T follicular helper cell (primary cell): Measurements from ENCODE around the gene SLCO4A1.
"Not testable (repeated sequence)": the region's sequence is repeated elsewhere in the genome, so short reads cannot be mapped to it uniquely, and the experiment has no call there.

Experiments
- DNase-seq: peaks from one replicate; pipeline ENCODE4 v3.0.0-alpha.2; 2020; ENCODE audit warnings: low read depth

The SLCO4A1 gene

DNA sequence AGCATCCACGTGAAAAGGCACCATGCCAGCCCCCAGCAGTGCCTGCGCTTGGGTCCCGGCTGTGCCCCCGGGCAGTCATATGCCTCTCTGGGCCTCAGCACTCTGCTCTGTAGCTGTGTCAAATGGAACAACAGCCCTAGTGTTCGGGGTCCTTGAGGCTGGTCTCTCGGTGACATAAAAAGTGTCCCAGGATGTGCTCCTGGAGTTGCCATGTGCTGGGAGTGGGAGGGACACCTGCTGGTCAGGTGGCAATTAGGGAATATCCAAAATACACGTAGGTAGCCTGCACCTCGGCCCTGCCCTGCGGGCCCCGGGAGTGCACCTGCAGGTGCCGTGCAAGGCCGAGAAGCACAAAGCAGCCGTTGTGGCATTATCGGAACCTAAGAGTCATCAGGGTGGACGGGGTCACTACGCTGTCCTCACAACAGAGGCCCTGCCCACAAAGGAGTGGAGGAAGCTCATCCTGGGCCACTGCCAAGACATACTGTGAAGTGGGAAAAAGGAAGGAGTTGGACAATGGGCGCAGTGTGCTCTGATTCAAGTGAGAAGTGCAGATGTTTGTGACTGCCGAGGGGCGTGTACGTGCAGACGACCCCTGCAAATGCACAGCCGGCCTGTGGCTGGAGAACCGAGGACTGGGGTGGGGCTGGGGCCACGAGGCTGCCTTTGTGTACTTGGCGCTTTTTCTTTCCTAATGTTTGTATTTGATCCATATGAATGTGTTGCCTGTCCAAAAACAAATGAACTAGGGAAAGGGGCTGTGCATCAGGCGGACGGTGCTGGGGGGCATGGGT lies 24.6 kb downstream of the SLCO4A1 start:
- DNase-seq: no peak

DNA sequence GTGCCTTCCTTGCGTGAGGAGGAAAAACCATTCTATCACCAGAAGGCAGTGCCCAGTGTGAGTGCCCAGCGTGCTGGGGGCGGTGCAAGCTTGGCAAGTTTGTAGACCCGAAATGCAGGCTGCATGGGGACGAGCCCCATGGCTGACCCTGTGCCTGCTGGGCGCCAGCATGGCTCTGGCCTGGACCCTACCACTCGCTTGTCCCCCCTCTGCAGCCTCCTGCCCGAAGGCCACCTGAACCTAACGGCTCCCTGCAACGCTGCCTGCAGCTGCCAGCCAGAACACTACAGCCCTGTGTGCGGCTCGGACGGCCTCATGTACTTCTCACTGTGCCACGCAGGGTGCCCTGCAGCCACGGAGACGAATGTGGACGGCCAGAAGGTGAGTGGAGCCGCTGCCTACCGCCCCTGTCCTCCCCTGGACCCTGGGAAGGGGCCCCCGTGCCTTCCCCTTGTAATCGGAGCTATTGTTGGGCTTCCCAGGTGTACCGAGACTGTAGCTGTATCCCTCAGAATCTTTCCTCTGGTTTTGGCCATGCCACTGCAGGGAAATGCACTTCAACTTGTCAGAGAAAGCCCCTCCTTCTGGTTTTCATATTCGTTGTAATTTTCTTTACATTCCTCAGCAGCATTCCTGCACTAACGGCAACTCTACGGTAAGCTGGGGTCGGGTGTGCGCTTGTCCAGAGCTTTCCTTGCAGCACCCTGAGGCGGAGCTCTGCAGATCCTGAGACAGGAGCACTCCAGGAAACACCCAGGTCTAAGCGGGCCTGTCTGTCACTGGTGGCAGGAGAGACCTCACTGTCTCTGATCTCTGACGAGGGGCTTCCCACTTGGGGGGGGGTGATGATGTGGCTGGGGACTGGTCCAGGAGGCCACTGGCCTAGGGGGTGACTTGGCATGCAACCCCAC lies 25.5 kb downstream of the SLCO4A1 start:
- DNase-seq: no peak

DNA sequence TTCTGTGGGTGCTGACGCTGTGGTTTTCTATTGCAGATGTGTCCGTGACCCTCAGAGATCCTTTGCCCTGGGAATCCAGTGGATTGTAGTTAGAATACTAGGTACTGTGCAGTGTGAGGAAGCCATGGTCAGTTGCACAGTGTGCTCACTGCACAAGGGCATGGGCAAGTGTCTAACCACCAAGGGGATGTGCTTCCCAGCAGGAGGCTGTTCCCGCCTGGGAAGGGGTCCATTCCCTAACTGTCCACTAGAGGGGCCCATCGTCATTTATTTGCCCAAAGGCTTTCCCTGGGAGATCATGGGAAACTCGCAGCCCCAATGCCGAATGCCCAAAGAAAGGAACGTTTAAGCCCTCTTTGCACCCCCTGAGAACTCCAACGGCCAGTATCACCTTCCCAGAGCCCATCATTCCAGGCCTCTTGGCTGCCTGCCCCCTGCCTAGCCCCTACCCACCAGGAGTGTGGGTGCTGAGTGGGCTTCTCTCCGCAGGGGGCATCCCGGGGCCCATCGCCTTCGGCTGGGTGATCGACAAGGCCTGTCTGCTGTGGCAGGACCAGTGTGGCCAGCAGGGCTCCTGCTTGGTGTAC lies 26.2 kb downstream of the SLCO4A1 start:
- peak; percentile 28 for DNase-seq

- no peak for DNase-seq
These were observed 26.9 kb downstream of the SLCO4A1 start for GRCh38 chr20:62669249-62669648.

GRCh38 chr20:62670156-62670555 lies 27.9 kb downstream of the SLCO4A1 start:
- no peak for DNase-seq

DNA sequence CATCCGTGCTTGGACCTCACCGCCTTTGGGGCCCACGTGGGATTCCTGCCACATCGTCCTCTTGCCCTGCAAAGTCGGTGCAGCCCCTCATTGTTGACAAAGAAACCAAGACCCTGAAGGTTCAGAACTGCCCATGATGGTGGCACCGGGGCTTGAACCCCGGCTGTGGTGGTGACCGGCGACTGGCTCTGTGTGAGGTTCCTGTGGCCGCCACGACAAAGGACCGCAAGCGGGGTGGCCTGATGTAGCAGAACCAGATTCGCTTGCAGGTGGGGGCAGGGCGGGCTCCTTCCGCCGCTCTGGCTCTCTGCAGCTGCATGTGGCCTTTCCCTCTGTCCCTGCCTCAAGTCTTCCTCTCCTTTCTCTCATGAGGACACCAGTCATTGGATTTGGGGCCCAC lies 28.7 kb downstream of the SLCO4A1 start:
- no peak for DNase-seq

DNA sequence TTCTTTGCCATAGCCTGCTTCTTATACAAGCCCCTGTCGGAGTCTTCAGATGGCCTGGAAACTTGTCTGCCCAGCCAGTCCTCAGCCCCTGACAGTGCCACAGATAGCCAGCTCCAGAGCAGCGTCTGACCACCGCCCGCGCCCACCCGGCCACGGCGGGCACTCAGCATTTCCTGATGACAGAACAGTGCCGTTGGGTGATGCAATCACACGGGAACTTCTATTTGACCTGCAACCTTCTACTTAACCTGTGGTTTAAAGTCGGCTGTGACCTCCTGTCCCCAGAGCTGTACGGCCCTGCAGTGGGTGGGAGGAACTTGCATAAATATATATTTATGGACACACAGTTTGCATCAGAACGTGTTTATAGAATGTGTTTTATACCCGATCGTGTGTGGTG lies 29.5 kb downstream of the SLCO4A1 start:
- no peak for DNase-seq

DNA sequence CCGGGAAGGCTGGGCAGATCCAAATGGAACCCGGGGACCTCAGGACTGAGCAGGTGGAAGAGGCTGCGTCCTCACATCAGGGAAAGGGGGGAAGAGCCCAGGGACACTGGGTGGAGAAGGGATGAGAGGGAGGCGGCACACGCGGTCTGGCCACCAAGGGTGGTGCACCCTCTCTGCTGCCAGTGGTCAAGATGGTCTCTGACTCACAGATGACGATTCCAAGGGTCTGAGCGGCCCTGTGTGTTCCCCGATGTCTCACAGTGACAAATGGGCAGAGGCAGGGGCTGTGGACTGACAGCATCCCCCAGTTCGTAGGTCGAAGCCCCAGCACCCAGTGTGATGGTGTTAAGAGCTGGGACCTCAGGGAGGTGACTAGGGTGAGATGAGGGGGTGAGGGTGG lies 32.1 kb downstream of the SLCO4A1 start:
- no peak for DNase-seq

DNA sequence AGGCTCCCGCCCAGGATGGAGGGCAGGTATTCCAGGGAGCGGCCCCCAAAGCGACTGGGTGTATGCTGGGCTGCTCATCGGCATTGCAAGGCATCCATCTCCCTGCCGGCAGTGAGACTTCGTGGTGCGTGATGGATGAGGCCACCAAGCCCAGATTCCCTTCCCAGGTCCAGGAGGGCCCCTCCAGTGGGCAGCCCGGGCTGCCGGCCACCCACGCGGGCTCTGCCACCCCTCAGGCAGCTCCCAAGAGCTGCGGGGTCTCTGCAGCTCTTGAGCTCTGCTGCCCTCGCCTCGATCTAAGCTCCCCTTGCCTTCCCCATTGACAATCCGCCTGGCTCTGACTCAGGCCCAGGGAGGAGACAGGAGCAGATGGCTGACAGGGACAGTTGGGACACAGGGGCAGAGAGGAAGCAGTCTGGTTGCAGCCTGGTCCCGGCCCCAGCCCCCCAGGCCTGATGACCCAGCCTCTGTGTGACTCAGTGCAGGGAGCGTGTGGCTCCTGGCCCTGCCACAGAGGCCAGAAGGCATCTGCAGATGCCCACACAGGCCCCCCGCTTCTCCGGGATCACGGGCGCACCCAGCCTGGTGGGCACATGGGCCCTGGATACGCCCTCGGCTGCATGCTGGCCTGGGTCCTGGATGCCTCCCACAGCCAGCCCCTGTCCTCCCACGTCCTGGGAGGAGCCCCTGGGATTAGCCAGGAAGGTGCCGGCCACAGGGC lies 33.0 kb downstream of the SLCO4A1 start:
- DNase-seq: no peak

DNA sequence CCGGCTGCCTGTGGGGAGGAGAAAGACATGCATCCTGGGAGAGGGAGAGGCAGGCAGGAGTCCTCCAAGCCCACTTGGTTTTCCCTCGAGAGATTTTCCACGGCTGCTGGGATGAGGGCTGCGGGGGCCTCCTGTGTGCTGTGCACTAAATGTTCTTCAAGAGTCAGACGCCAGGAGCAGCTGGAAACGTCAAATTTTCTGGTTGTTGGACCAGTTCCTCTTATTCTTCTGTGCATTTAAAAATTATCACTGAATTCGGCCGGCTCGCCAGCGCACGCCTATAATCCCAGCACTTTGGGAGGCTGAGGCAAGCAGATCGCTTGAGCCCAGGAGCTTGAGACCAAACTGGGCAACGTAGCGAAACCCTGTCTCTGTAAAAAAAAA lies 33.6 kb downstream of the SLCO4A1 start:
- DNase-seq: no peak

GRCh38 chr20:62676976-62677375 lies 34.7 kb downstream of the SLCO4A1 start:
- no peak for DNase-seq

DNA sequence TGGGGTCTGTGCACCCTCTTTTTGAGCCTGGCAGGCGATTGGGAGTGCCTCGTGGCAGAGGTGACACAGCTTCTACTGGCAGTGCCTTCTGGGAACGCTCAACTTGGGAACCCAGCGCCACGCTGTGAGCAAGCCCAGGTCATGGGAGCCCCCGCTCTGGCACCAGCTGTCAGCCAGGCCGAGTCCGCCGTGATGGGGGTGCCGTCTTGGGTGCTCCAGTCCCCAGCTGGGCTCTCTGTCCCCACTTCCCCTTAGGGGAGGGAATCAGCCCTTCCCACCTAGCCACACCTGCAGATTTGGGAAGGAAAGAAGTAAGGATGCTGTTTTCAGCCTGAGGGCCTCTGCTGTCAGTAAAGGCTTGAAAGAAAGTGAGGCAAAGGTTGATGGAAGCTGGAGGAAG lies 35.4 kb downstream of the SLCO4A1 start:
- DNase-seq: no peak

GRCh38 chr20:62678553-62678952 lies 36.2 kb downstream of the SLCO4A1 start:
- no peak for DNase-seq

DNA sequence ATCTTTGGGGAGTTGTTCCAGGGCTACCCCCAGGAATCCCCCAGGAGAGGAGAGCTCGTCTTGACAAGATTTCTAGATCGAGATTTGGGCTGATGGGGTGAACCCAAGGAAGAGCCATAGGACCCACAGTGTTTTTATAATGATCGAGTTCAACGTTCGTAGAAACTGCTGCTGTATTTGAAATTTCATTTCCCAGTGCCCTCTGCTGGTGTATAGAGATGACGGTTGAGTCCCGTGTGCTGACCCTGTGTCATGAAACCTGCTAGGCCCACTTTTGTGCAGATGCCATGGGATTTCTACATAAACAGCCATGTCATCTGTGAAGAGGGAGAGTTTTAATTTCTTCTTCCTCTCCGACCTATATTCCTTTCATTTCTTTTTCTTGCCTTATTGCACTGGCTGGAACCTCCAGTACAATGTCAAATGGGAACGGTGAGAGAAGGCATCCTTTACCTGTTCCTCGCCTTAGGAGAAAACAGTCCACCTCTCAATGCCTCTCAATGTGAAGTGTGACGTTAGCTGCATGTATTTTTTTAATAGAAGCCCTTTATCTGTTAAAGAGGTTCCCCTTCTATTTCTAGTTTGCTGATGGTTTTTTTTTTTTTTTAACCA lies 37.8 kb downstream of the SLCO4A1 start:
- no peak for DNase-seq

- DNase-seq: no peak
These were observed 40.7 kb downstream of the SLCO4A1 start for GRCh38 chr20:62682912-62683517.

GRCh38 chr20:62683660-62684322 lies 41.5 kb downstream of the SLCO4A1 start:
- DNase-seq: not testable (repeated sequence)

DNA sequence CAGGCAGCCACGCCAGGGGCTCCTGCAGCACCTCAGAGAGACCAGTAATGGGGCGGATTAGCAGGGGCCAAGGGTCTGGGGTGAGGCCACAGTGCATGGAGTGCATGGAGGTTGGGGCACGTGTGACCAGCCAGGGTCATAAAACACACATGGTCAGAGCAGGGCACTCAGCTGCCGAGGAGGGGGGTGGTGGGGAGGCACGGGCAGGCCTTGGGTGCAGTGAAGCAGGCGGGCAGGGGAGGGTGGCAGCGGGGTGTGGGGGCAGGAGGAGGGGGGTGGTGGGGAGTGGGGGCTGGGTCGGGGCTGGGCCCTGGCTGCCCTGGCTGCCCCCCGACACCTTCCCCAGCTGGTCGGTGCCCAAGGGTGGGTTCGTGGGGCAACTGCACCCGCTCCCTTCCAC lies 42.7 kb downstream of the SLCO4A1 start:
- no peak for DNase-seq

DNA sequence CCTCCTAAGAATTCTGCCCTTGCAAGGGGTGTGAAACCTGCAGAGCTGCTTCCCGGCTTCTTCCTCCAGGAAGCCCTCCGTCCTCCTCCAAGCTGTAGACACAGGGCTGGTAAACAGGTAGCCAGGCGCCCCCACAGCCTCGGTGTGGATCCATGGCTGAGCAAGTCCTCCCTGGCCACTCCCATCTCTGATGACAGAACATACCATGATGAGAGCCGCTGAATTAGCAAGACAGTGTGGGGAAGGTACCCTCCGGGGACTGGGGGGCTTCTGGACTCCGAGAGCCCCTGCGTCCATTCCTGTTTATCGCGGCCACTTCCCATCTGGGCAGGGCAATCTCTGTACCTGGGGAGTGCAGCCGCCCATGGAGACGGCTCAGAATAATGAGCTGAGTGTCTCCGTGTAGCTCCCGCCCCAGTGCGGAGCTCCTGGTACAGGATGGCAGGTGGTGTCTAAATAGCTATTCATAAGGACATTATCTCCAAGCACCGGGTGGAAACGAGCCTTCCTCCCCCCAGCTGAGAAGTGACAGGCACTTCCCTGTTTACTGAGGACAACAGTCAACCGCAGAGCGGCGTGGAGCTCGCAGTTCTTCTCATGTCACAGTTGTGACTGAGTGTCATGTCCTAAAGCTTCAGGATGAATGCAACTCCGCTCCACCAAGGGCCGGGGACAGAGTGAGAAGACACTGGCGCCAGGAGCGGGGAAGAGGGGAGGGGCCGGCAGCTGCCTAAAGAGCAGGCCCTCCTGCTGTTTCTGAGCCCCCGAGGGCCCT lies 43.7 kb downstream of the SLCO4A1 start:
- DNase-seq: no peak

DNA sequence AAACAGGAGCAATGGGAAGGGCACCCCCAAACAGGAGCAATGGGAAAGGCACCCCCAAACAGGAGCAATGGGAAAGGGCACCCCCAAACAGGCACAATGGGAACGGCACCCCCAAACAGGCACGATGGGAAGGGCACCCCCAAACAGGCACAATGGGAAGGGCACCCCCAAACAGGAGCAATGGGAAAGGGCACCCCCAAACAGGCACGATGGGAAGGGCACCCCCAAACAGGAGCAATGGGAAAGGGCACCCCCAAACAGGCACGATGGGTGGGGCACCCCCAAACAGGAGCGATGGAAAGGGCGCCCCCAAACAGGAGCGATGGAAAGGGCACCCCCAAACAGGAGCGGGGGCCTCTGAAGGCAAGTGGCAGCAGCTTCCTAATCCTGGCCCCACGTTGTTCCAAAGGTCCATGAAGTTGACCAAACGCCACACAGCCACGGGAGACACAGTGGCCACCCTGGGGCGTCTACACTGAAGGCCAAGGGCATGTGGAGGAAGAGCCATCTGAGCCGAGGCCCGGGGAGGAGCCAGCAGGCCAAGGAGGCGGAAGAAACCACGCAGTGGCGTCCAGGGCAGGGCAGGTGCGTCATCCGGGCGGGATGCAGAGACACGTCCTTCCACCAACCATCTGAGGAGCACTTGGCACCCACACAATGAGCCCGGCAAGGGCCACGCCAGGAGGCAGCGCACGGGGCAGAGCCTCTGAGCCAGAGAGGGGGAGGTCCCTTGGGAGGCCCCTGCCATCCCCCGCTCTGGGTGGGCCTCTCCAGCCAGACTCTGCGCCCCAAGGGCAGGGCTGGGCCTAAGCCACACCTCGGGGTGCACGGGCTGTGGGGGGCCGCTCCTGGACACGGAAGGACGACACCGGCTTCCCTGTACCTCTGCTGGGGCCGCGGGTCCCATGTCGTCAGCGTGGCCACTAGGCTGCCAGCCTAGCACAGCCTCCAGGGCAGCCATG lies 44.8 kb downstream of the SLCO4A1 start:
- no peak for DNase-seq
